ENCODE measurements around the gene CACNA2D4.

- peak; percentile 64 for TF ChIP-seq POLR2AphosphoS5 (IDR thresholded peaks at IDR 0.05)
- no peak for TF ChIP-seq EP300 (IDR thresholded peaks at IDR 0.05)
These were observed 18.2 kb upstream of the CACNA2D4 start for GRCh38 chr12:1936406-1937320.

Data from gastroesophageal sphincter (tissue), 2 donors.